Measurements from ENCODE around the gene APOL1. TPM values are rescaled to one million over a fixed set of nuclear protein-coding genes. Genes with fewer than 3 reads are reported as not detected.

The APOL1 gene
- total RNA-seq, 6 experiments from 2014 or later = 0.55 to 6.2 (median 4.9) TPM

- H3K9me3 Mint-ChIP-seq = peaks cover 7% of the 10 kb centered on the region; the same call in 1 of the 2 replicates
- H3K36me3 Mint-ChIP-seq (ENCODE audit: low read depth) = peaks cover 50% of the 10 kb centered on the region
- H3K27ac Mint-ChIP-seq = peak overlapping the region; percentile 23; the same call in 1 of the 2 replicates
- peaks cover 64% of the 10 kb centered on the region for H3K27me3 Mint-ChIP-seq (ENCODE audit: insufficient read depth)
- no peak for DNase-seq
- H3K4me3 Mint-ChIP-seq = peak overlapping the region; percentile 26; the same call in 1 of the 2 replicates
- TF ChIP-seq CTCF (IDR thresholded peaks at IDR 0.05) = no peak
- peaks cover 2% of the 10 kb centered on the region; the same call in 1 of the 2 replicates for H3K4me1 Mint-ChIP-seq (ENCODE audit: low read depth)
These were observed 39.2 kb downstream of the APOL1 start for GRCh38 chr22:36291831-36292740.

- Mint-ChIP-seq H3K4me1 (ENCODE audit: low read depth) (no peaks in the 10 kb centered on the region), H3K9me3 (peaks cover 4% of the 10 kb centered on the region; the same call in 1 of the 2 replicates), H3K36me3 (ENCODE audit: low read depth) (peaks cover 55% of the 10 kb centered on the region), H3K27me3 (ENCODE audit: insufficient read depth) (peaks cover 63% of the 10 kb centered on the region), H3K27ac (0 out of 2 replicates have a peak overlapping the region, but pooled peaks have one; percentile 21), H3K4me3 (peak overlapping the region; percentile 26; the same call in 1 of the 2 replicates)
- TF ChIP-seq CTCF (IDR thresholded peaks at IDR 0.05) = no peak
- no peak for DNase-seq
These were observed 40.0 kb downstream of the APOL1 start for GRCh38 chr22:36292823-36293530.

- Mint-ChIP-seq H3K27ac (peak overlapping the region; percentile 45; the same call in 1 of the 2 replicates), H3K4me1 (ENCODE audit: low read depth) (no peaks in the 10 kb centered on the region), H3K4me3 (peak overlapping the region; percentile 47; the same call in 1 of the 2 replicates), H3K36me3 (ENCODE audit: low read depth) (peaks cover 54% of the 10 kb centered on the region), H3K9me3 (peaks cover 4% of the 10 kb centered on the region; the same call in 1 of the 2 replicates), H3K27me3 (ENCODE audit: insufficient read depth) (peaks cover 65% of the 10 kb centered on the region)
- TF ChIP-seq CTCF (IDR thresholded peaks at IDR 0.05) = no peak
- no peak for DNase-seq
These were observed 40.8 kb downstream of the APOL1 start for GRCh38 chr22:36293606-36294292.

- peaks cover 49% of the 10 kb centered on the region for H3K36me3 Mint-ChIP-seq (ENCODE audit: low read depth)
- TF ChIP-seq CTCF (IDR thresholded peaks at IDR 0.05) = no peak
- H3K4me1 Mint-ChIP-seq (ENCODE audit: low read depth) = no peaks in the 10 kb centered on the region
- H3K27me3 Mint-ChIP-seq (ENCODE audit: insufficient read depth) = peaks cover 65% of the 10 kb centered on the region
- H3K27ac Mint-ChIP-seq = peak overlapping the region; percentile 45
- peak overlapping the region; percentile 47; the same call in 1 of the 2 replicates for H3K4me3 Mint-ChIP-seq
- peaks cover 4% of the 10 kb centered on the region; the same call in 1 of the 2 replicates for H3K9me3 Mint-ChIP-seq
- DNase-seq = no peak
These were observed 41.3 kb downstream of the APOL1 start for GRCh38 chr22:36294293-36294620.

- Mint-ChIP-seq H3K4me1 (ENCODE audit: low read depth) (no peaks in the 10 kb centered on the region), H3K27me3 (ENCODE audit: insufficient read depth) (peaks cover 61% of the 10 kb centered on the region), H3K9me3 (peaks cover 4% of the 10 kb centered on the region; the same call in 1 of the 2 replicates), H3K27ac (peak overlapping the region; percentile 45), H3K36me3 (ENCODE audit: low read depth) (peaks cover 43% of the 10 kb centered on the region), H3K4me3 (peak overlapping the region; percentile 37; the same call in 1 of the 2 replicates)
- DNase-seq = no peak
- TF ChIP-seq CTCF (IDR thresholded peaks at IDR 0.05) = no peak
These were observed 41.9 kb downstream of the APOL1 start for GRCh38 chr22:36294801-36295200.
